Type B pancreatic cell (in vitro differentiated cells): ENCODE measurements around the gene GNAI1. TPM values are rescaled to one million over a fixed set of nuclear protein-coding genes. Genes with fewer than 3 reads are reported as not detected.

Experiments
- DNase-seq: peaks from one replicate; pipeline ENCODE4 v3.0.0; 2021; ENCODE audit warnings: mixed read lengths; ENCODE audit not compliant: unreplicated experiment; ENCODE audit errors: extremely low spot score
- H3K27ac Mint-ChIP-seq: 2 replicates; pipeline ENCODE4 v1.8.0; 2021; ENCODE audit warnings: mild to moderate bottlenecking, mixed read lengths
- H3K27me3 Mint-ChIP-seq: 2 replicates; pipeline ENCODE4 v1.8.0; 2021; ENCODE audit warnings: mixed read lengths
- H3K36me3 Mint-ChIP-seq: 2 replicates; pipeline ENCODE4 v1.8.0; 2021; ENCODE audit warnings: mixed read lengths
- H3K4me1 Mint-ChIP-seq: one replicate; pipeline ENCODE4 v1.8.0; 2021; ENCODE audit warnings: mixed read lengths; ENCODE audit not compliant: unreplicated experiment
- H3K4me3 Mint-ChIP-seq: 2 replicates; pipeline ENCODE4 v1.8.0; 2021; ENCODE audit warnings: mild to moderate bottlenecking, mixed read lengths
- H3K9me3 Mint-ChIP-seq: 2 replicates; pipeline ENCODE4 v1.8.0; 2021; ENCODE audit warnings: mixed read lengths
- CTCF ChIP-seq: fragments of 200-600 bp; sonication (generic); conservative IDR thresholded peaks from 2 replicates; pipeline ENCODE4 v1.5.0; 2021; ENCODE audit warnings: antibody characterized with exemption, mild to moderate bottlenecking
- total RNA-seq: library from RNA; stranded (reverse); gene quantifications from 2 replicates; pipeline ENCODE4 v1.2.1, GENCODE V29; 2021; ENCODE audit warnings: low replicate concordance

The GNAI1 gene
- total RNA-seq, 1 donor from 2014 or later = 39.2 TPM

GRCh38 chr7:80199051-80199450 is 64.4 kb downstream of the GNAI1 start:
- H3K9me3 Mint-ChIP-seq = no peaks in the 10 kb centered on the region
- no peak for DNase-seq
- peaks cover 13% of the 10 kb centered on the region for H3K4me1 Mint-ChIP-seq
- H3K4me3 Mint-ChIP-seq = no peak overlapping the region
- TF ChIP-seq CTCF = no peak
- H3K27ac Mint-ChIP-seq = no peak overlapping the region
- no peaks in the 10 kb centered on the region for H3K27me3 Mint-ChIP-seq
- H3K36me3 Mint-ChIP-seq = peaks cover 24% of the 10 kb centered on the region

- H3K4me3 Mint-ChIP-seq = no peak overlapping the region
- no peak overlapping the region for H3K27ac Mint-ChIP-seq
These were observed 69.8 kb downstream of the GNAI1 start for GRCh38 chr7:80204454-80204853.

GRCh38 chr7:80204919-80205318 is 70.3 kb downstream of the GNAI1 start:
- peaks cover 33% of the 10 kb centered on the region for H3K36me3 Mint-ChIP-seq
- no peak for DNase-seq
- no peaks in the 10 kb centered on the region for H3K9me3 Mint-ChIP-seq
- no peak overlapping the region for H3K4me3 Mint-ChIP-seq
- TF ChIP-seq CTCF = no peak
- H3K27me3 Mint-ChIP-seq = no peaks in the 10 kb centered on the region
- H3K27ac Mint-ChIP-seq = no peak overlapping the region
- H3K4me1 Mint-ChIP-seq = peaks cover 6% of the 10 kb centered on the region

More at GRCh38 chr7:80204454-80204853, 69.8 kb downstream of the GNAI1 start:
- Mint-ChIP-seq H3K4me1 (peaks cover 6% of the 10 kb centered on the region), H3K9me3 (no peaks in the 10 kb centered on the region), H3K36me3 (peaks cover 38% of the 10 kb centered on the region), H3K27me3 (no peaks in the 10 kb centered on the region)
- TF ChIP-seq CTCF = no peak
- no peak for DNase-seq

GRCh38 chr7:80206763-80207162 is 72.1 kb downstream of the GNAI1 start:
- H3K9me3 Mint-ChIP-seq = no peaks in the 10 kb centered on the region
- peaks cover 29% of the 10 kb centered on the region for H3K36me3 Mint-ChIP-seq
- no peak overlapping the region for H3K27ac Mint-ChIP-seq
- H3K4me1 Mint-ChIP-seq = peaks cover 15% of the 10 kb centered on the region
- H3K4me3 Mint-ChIP-seq = no peak overlapping the region
- no peak for DNase-seq
- H3K27me3 Mint-ChIP-seq = no peaks in the 10 kb centered on the region
- no peak for TF ChIP-seq CTCF

GRCh38 chr7:80207501-80207900 is 72.9 kb downstream of the GNAI1 start:
- no peak overlapping the region for H3K4me3 Mint-ChIP-seq
- no peaks in the 10 kb centered on the region for H3K27me3 Mint-ChIP-seq
- no peak overlapping the region for H3K27ac Mint-ChIP-seq
- peaks cover 30% of the 10 kb centered on the region for H3K36me3 Mint-ChIP-seq
- no peak for TF ChIP-seq CTCF
- peaks cover 15% of the 10 kb centered on the region for H3K4me1 Mint-ChIP-seq
- no peaks in the 10 kb centered on the region for H3K9me3 Mint-ChIP-seq
- DNase-seq = no peak

GRCh38 chr7:80208700-80209099 is 74.1 kb downstream of the GNAI1 start:
- H3K27ac Mint-ChIP-seq = no peak overlapping the region
- H3K27me3 Mint-ChIP-seq = no peaks in the 10 kb centered on the region
- peaks cover 15% of the 10 kb centered on the region for H3K4me1 Mint-ChIP-seq
- no peak for DNase-seq
- H3K4me3 Mint-ChIP-seq = no peak overlapping the region
- peaks cover 30% of the 10 kb centered on the region for H3K36me3 Mint-ChIP-seq
- no peak for TF ChIP-seq CTCF
- no peaks in the 10 kb centered on the region for H3K9me3 Mint-ChIP-seq
